Measurements from ENCODE around the gene ALDOB. TPM values are rescaled to one million over a fixed set of nuclear protein-coding genes. Genes with fewer than 3 reads are reported as not detected.
A peak's percentile ranks its signal among the peaks of the same experiment; 100 is the strongest.

Gene ALDOB
- total RNA-seq, 2 experiments from 2014 or later, result not detected

GRCh38 chr9:101449071-101449721 lies 13.6 kb upstream of the ALDOB start:
- Mint-ChIP-seq H3K4me3 (peak overlapping the region; percentile 49), H3K36me3 (ENCODE audit: low read depth) (no peaks in the 10 kb centered on the region), H3K27me3 (peaks cover 85% of the 10 kb centered on the region), H3K4me1 (ENCODE audit: low read depth) (peaks cover 14% of the 10 kb centered on the region), H3K9me3 (peaks cover 5% of the 10 kb centered on the region), H3K27ac (no peak overlapping the region)
- Histone ChIP-seq H3K4me3 (ENCODE audit: low read length) (peak overlapping the region; percentile 38), H3K27ac (ENCODE audit: low read depth in 1 of 2, low read length in 2 of 2) (no peak overlapping the region), H3K36me3 (ENCODE audit: insufficient read depth, low read length) (no peaks in the 10 kb centered on the region), H3K9me3 (ENCODE audit: control insufficient read depth in 1 of 2, insufficient read depth in 1 of 2, low read length in 2 of 2) (peaks cover 0 to 10% of the 10 kb centered on the region in 2 experiments), H3K4me1 (ENCODE audit: insufficient read depth, low read length) (peaks cover 6% of the 10 kb centered on the region), H3K27me3 (ENCODE audit: control insufficient read depth in 1 of 2, insufficient read depth in 2 of 2, low read length in 2 of 2) (peaks cover 22 to 52% of the 10 kb centered on the region in 2 experiments)
- ChIA-PET CTCF (interaction anchor here (0.6 to 1.3 kb wide), 5 partner anchors 10 to 107 kb away, joined by 3 to 4 read pairs (median 3); no protein-coding TSS in a partner anchor), POLR2A (no interaction called here)
- TF ChIP-seq, protein P1, sequence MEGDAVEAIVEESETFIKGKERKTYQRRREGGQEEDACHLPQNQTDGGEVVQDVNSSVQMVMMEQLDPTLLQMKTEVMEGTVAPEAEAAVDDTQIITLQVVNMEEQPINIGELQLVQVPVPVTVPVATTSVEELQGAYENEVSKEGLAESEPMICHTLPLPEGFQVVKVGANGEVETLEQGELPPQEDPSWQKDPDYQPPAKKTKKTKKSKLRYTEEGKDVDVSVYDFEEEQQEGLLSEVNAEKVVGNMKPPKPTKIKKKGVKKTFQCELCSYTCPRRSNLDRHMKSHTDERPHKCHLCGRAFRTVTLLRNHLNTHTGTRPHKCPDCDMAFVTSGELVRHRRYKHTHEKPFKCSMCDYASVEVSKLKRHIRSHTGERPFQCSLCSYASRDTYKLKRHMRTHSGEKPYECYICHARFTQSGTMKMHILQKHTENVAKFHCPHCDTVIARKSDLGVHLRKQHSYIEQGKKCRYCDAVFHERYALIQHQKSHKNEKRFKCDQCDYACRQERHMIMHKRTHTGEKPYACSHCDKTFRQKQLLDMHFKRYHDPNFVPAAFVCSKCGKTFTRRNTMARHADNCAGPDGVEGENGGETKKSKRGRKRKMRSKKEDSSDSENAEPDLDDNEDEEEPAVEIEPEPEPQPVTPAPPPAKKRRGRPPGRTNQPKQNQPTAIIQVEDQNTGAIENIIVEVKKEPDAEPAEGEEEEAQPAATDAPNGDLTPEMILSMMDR (IDR thresholded peaks at IDR 0.05), result peak; percentile 56
- intact Hi-C loops (cut with DNase I, micrococcal nuclease), result no loop called here
- DNase-seq, result peak; percentile 4 to 60 (median 28)
- peak; percentile 73 for ATAC-seq (ENCODE audit: poor library complexity)

DNA sequence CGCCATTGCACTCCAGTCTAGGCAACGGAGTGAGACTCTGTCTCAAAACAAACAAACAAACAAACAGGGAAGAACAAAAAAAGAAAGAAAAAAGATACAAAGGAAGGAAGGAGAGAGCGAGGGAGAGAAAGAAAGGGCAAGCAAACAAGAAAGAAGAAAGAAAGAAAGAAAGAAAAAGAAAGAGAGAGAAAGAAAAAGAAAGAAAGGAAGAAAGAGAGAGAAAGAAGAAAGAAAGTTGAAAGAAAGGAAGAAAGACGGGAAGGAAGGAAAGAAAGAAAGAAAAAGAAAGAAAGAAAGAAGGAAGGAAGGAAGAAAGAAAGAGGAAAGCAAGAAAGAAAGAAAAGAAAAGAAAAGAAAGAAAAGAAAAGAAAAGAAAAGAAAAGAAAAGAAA lies 13.1 kb upstream of the ALDOB start:
- ChIA-PET CTCF (interaction anchor here (0.7 to 1.3 kb wide), 4 partner anchors 70 to 108 kb away, joined by 3 to 4 read pairs (median 3); no protein-coding TSS in a partner anchor), POLR2A (no interaction called here)
- Histone ChIP-seq H3K27me3 (ENCODE audit: control insufficient read depth in 1 of 2, insufficient read depth in 2 of 2, low read length in 2 of 2) (peaks cover 22 to 55% of the 10 kb centered on the region in 2 experiments), H3K4me3 (ENCODE audit: low read length) (no peak overlapping the region), H3K27ac (ENCODE audit: low read depth in 1 of 2, low read length in 2 of 2) (no peak overlapping the region), H3K36me3 (ENCODE audit: insufficient read depth, low read length) (no peaks in the 10 kb centered on the region), H3K4me1 (ENCODE audit: insufficient read depth, low read length) (peaks cover 6% of the 10 kb centered on the region), H3K9me3 (ENCODE audit: control insufficient read depth in 1 of 2, insufficient read depth in 1 of 2, low read length in 2 of 2) (peaks cover 0 to 10% of the 10 kb centered on the region in 2 experiments)
- Mint-ChIP-seq H3K4me3 (peak overlapping the region; percentile 43), H3K9me3 (peaks cover 5% of the 10 kb centered on the region), H3K27ac (no peak overlapping the region), H3K36me3 (ENCODE audit: low read depth) (no peaks in the 10 kb centered on the region), H3K4me1 (ENCODE audit: low read depth) (peaks cover 14% of the 10 kb centered on the region), H3K27me3 (peaks cover 87% of the 10 kb centered on the region)
- TF ChIP-seq, protein P1 (IDR thresholded peaks at IDR 0.05), result no peak
- ATAC-seq (ENCODE audit: poor library complexity) (no peak), DNase-seq (no peak)
- intact Hi-C loops (cut with DNase I, micrococcal nuclease), result no loop called here

GRCh38 chr9:101446732-101447131 lies 11.2 kb upstream of the ALDOB start:
- Mint-ChIP-seq H3K4me3 (no peak overlapping the region), H3K27ac (no peak overlapping the region), H3K4me1 (ENCODE audit: low read depth) (peaks cover 14% of the 10 kb centered on the region), H3K9me3 (no peaks in the 10 kb centered on the region), H3K27me3 (peaks cover 82% of the 10 kb centered on the region), H3K36me3 (ENCODE audit: low read depth) (no peaks in the 10 kb centered on the region)
- H3K27ac ChIP-seq (ENCODE audit: low read depth in 1 of 2, low read length in 2 of 2), result no peak overlapping the region
- CTCF ChIA-PET, result no interaction called here
- H3K9me3 ChIP-seq (ENCODE audit: control insufficient read depth in 1 of 2, insufficient read depth in 1 of 2, low read length in 2 of 2), result peaks cover 0 to 4% of the 10 kb centered on the region in 2 experiments
- POLR2A ChIA-PET, result no interaction called here
- no peak overlapping the region for H3K4me3 ChIP-seq (ENCODE audit: low read length)
- DNase-seq (no peak), ATAC-seq (ENCODE audit: poor library complexity) (no peak)
- TF ChIP-seq, protein P1 (IDR thresholded peaks at IDR 0.05), result no peak
- peaks cover 24 to 64% of the 10 kb centered on the region in 2 experiments for H3K27me3 ChIP-seq (ENCODE audit: control insufficient read depth in 1 of 2, insufficient read depth in 2 of 2, low read length in 2 of 2)
- intact Hi-C loops (cut with DNase I, micrococcal nuclease), result no loop called here
- peaks cover 6% of the 10 kb centered on the region for H3K4me1 ChIP-seq (ENCODE audit: insufficient read depth, low read length)
- H3K36me3 ChIP-seq (ENCODE audit: insufficient read depth, low read length), result no peaks in the 10 kb centered on the region

Measured in CD4-positive, alpha-beta T cell (primary cell).